Colon (tissue), 2 donors: ENCODE results near the gene TNS1.
"Not testable (repeated sequence)": the region's sequence is repeated elsewhere in the genome, so short reads cannot be mapped to it uniquely, and the experiment has no call there.

Experiments used
- FAIRE-seq: peaks from 2 replicates; lab custom pipeline; 2012; peaks lifted over from hg19 to GRCh38; lab: Jason Lieb, UNC
- donor health status: control.
- donor health status: control.

TNS1 gene

DNA sequence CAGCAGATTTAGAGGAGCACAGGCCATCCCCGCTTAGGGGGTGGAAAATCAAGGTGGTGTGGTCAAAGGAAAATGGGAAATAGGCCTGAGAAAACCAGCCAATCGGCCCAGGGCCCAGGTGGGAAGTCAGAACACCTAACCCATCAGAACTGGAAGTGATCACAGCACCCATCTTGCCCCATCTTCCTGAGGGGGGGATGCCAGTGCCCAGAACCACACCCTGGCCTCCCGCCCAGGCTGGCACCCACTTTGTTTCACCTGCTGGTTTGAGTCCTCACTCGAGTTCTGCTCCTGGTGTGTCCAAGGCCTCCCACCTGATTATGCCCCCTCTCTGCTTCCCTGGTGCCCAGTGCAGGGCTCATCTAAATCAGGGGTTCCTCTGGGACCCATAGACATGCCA is 174.5 kb downstream of the TNS1 start:
- FAIRE-seq, result no peak

DNA sequence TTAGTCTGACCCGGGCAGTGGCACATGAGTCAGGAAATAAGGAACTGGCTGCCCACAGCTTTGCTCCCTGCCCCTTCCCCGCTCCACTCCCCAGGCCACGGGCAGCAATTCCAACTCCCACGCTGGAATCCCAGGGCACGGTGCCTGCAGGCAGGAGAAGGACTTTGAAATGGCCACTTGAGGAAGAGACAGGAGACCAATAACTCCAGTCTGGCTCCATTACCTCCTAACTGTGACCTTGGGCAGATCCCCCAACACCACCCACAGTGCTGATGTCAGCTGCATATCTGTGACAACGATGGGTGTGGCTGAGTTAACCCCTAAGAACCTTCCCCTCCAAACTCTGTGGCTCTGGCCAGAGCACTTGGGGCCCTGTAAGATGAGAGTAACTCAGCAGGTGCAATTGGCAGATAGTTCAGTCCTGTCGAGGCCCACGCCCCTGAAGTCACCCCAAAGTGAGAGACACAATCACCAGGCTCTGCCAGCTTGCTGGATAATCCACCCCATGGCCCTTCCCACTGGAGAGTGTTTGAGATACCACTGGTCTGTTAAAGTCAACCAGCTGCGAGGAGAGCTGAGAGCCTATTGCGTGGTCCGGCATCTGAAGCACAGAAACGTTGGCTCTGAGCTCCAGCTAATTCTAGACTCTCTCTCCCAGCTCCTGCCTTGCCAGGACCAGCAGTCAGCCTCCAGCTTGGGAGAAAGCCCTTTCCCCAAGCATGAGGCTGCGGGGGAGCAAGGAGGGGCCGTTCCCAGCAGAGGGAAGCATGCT is 175.2 kb downstream of the TNS1 start:
- no peak for FAIRE-seq

- no peak for FAIRE-seq
Observed at GRCh38 chr2:217826991-217827390, 175.8 kb downstream of the TNS1 start.

GRCh38 chr2:217826520-217826919 is 176.3 kb downstream of the TNS1 start:
- FAIRE-seq, result no peak

GRCh38 chr2:217825469-217826235 is 177.1 kb downstream of the TNS1 start:
- no peak for FAIRE-seq

GRCh38 chr2:217824223-217824622 is 178.6 kb downstream of the TNS1 start:
- no peak for FAIRE-seq

GRCh38 chr2:217823626-217824025 is 179.2 kb downstream of the TNS1 start:
- FAIRE-seq, result no peak

GRCh38 chr2:217822296-217823252 is 180.2 kb downstream of the TNS1 start:
- no peak for FAIRE-seq

- no peak for FAIRE-seq
Observed at GRCh38 chr2:217821536-217822147, 181.2 kb downstream of the TNS1 start.

- no peak for FAIRE-seq
Observed at GRCh38 chr2:217820904-217821303, 181.9 kb downstream of the TNS1 start.

DNA sequence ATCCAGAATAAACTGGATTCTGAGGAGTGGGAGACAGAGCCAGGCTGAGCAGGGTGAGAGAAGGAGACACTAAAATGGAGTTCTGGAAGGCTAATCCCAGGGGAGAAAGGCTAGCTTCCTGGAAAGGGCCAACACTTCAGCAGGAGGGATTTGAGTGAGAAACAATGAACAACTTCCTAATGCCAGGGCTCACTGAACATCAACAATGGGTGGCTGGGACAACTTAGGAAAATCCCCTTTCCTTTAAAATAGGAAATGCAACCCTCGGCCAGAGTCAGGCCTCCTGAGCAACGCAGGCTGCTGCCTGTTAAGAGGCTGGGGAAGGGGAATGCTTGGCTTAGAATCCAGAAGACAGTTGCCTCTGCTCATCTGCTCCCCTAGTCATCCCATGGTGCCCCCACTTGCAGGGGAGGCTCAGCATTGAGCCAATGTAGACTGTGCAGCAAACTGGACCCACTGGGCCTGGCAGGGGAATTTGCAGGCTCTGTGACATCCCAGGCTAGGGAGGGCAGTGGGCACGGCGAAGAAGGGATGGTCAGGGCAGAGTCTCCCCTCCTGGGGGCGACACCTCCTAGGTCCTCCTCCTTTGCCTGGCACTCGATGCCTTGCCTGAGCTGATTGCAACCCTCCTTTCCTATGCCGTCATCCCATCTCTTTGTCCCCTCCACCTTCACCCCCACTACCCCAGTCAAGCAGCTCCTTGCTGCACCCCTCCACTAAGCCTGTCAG is 182.5 kb downstream of the TNS1 start:
- no peak for FAIRE-seq

DNA sequence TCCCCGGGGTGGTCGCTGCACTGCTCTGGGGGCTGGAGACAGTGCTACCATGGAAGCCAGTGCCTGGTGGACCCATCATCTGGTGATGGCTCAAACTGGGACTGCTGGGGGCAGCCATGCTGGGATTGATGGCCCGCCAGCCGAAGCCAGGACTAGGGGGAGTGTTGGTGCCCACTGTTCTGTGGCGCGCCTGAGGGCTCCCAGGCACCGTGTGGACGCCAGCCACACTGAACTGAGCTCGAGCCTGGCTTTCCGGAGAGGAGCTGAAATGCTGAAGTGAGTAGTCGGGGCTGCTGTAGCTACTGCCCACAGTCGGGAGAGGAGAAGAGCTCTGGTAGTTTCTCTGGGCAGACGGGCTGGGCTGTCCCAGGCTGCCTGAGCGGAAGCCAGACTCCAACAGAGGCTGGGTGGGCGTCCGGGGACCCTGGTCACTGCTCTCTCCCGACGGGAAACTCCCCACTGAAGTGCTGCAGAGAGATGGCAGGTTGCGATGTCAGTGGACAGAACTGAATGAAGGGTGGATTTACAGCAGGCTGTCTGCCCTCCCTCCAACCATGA is 184.4 kb downstream of the TNS1 start:
- no peak for FAIRE-seq

GRCh38 chr2:217817466-217818292 is 185.1 kb downstream of the TNS1 start:
- no peak for FAIRE-seq

- FAIRE-seq, result no peak
Observed at GRCh38 chr2:217816396-217816869, 186.4 kb downstream of the TNS1 start.

DNA sequence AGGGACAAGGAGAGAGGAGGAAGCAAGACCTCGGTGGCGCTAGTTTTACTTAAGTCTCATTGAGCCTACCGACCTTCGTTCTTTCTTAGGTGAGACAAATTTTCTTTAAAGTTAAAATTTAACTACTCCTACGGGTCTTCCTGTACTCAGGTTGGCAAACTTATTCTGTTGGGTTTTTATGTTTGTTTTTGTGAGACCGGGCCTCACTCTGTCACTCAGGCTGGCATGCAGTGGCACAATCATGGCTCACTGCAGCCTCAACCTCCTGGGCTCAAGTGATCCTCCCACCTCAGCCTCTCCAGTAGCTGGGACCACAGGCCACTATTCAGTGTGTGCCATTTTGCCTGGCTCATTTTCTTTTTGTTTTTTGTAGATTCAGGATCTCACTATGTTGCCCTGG is 189.0 kb downstream of the TNS1 start:
- no peak for FAIRE-seq

- no peak for FAIRE-seq
Observed at GRCh38 chr2:217812170-217812569, 190.6 kb downstream of the TNS1 start.

GRCh38 chr2:217810260-217810659 is 192.5 kb downstream of the TNS1 start:
- no peak for FAIRE-seq

DNA sequence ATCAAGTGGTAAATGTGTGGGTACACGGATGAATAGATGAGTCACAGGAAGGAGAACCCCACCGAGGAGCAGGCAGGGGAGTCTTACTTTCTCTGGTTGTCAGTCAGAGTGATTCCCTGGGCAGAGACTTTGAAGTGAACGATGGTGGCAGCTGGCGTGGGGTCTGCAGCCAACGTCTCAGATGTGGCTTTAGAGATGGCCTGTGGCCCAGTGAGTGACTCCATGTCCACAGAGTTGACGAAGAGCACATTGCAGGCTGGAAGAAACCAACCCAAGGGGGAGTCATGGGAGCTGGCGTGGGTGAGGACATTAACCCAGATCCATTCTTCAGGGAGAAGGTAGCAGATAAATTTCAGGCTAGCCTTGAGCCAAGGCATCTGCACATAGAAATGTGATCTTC is 193.1 kb downstream of the TNS1 start:
- no peak for FAIRE-seq

- not testable (repeated sequence) for FAIRE-seq
Observed at GRCh38 chr2:217808967-217809366, 193.8 kb downstream of the TNS1 start.

GRCh38 chr2:217808326-217808725 is 194.5 kb downstream of the TNS1 start:
- FAIRE-seq, result no peak
